ENCODE results near the gene MINK1.
A peak's percentile ranks its signal among the peaks of the same experiment; 100 is the strongest.
"Not testable (repeated sequence)": the region's sequence is repeated elsewhere in the genome, so short reads cannot be mapped to it uniquely, and the experiment has no call there.

The MINK1 gene

GRCh38 chr17:4811471-4811870 lies 21.7 kb upstream of the MINK1 start:
- DNase-seq (ENCODE audit: low spot score): no peak

DNA sequence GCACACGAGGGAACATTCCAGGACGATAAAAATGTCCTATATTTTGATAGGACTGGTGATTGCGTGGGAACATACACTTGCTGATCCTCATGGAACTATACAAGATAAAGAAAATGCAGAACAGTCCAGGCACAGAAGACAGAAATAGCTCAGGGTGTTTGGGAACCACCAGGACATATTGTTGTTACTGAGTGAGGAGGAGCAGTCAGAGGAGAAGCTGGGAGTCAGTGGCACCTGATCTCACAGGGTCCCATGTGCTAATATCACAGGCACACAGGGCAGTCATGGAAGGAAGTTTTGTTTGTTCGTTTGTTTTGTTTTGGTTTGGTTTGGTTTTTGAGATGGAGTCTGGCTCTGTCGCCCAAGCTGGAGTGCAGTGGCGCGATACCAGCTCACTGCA lies 20.4 kb upstream of the MINK1 start:
- DNase-seq (ENCODE audit: low spot score): no peak

- DNase-seq (ENCODE audit: low spot score): no peak
Measured at GRCh38 chr17:4815043-4815675, 18.0 kb upstream of the MINK1 start.

DNA sequence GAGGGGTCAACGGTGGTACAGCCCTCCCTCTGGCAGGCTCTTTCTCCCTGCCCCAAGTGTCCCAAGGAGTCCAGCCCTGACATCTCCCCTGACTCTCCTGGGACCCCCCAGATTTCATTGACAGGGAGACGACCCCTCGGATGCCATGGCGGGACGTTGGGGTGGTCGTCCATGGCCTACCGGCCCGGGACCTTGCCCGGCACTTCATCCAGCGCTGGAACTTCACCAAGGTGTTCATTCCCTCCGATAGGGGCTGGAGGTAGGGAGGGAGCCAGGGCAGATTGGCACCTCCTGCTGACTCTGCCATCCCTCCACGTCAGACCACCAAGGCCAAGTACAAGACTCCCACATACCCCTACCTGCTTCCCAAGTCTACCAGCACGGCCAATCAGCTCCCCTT lies 16.3 kb upstream of the MINK1 start:
- no peak for DNase-seq (ENCODE audit: low spot score)

GRCh38 chr17:4818276-4818675 lies 14.9 kb upstream of the MINK1 start:
- no peak for DNase-seq (ENCODE audit: low spot score)

- no peak for DNase-seq (ENCODE audit: low spot score)
Measured at GRCh38 chr17:4822835-4823234, 10.3 kb upstream of the MINK1 start.

DNA sequence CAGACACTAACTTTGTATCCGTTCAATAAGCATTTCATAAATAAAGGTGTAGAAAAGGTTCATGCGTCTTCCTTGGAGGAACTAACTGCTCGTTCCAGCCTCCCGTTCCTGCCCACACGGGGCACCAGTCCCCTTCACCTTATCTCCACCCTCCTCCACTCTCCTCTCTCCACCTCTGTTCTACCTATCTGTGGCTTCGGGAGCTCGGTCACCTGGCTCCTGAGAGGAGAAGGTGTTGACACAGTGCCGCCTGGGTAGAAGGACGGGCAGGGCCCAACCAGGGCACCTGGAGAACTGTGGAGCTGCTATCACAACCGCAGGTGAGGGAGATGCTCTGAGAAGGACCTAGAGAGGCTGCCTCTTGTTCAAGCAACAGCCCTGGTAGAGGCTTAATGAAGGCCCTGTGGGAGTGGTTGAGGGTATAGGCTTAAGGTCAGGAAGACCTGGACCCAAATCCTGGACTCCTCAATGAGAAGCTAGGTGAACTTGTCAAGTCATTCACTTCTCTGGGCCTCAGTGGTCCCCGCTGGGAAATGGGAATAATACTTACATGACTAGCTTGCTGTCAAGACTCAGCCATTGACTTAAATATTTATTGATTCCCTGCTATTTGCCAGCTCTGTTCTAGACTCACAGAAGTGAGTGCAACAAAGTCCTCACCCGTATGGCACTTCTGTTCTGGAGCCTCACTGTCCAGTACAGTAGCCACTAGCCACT lies 9.6 kb upstream of the MINK1 start:
- no peak for DNase-seq (ENCODE audit: low spot score)

DNA sequence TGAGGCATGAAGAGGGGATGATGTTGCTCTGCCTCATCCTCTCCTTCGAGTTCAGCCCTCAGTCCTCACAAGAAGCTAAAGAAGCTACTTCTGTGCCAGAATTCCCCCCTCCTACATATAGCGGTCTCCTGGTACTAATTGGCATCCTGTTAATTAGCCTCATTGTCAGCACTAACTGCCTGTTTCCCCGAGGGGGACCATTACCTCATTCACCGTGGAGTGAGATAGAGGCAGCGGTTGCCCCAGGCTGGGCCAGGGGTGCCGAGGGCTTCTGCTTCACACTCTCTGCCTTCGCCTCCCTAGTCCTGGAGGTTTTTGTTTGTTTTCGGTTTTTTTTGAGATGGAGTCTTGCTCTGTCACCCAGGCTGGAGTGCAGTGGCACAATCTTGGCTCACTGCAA lies 5.7 kb upstream of the MINK1 start:
- no peak for DNase-seq (ENCODE audit: low spot score)

DNA sequence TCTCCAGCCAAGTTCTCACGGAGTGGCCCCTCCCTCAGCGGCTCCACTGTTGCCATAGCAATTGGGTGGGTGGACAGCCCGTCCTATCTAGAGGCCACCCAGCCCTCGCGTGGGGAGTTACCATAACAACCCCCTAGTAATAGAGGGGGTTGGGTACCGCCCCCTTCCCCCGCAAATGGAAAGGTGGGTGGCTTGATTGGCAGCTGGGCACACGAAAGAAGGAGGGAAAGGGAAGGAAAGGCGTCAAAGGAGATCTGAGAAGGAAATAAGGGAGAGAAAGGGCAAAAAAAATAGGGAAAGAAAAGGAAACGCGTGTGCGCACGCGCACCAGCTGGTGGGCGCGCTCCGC lies 337 bp upstream of the MINK1 start:
- DNase-seq (ENCODE audit: low spot score): not testable (repeated sequence)

DNA sequence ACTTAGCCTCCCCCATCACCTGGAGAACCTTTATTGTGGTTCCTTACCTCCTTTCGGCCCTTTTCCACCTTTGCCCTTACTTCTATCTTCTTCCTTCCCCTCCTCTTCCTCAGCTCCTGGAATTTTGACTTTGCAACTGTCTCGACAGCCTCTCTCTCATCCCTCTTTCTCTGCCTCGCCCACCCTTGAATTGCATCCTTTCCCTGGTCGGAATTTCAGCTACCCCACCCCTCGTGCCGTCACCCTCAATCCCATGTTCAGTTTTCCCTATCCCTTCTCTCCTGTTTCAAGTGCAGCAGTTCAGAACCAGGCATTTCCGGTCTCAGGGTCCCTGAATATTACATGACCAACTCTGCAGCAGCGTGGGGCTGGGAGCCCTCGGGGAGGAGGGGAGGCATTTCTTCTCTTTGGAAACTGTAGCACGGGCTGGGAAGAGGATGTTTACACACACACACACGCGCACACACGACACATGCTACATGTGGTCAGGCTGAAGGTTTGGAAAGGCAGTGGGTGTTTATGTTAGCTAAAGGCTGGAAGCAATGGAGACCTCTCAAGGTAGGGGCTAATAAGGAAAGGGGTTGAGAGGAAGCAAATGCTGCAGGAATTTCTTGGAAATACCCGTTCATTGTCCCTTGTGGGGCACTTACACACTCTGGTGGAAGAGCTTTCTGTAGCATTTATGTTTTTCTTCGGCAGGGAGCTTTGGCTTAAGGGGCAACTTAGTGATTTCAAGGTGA lies 971 bp downstream of the MINK1 start:
- peak; percentile 24 for DNase-seq (ENCODE audit: low spot score)

DNA sequence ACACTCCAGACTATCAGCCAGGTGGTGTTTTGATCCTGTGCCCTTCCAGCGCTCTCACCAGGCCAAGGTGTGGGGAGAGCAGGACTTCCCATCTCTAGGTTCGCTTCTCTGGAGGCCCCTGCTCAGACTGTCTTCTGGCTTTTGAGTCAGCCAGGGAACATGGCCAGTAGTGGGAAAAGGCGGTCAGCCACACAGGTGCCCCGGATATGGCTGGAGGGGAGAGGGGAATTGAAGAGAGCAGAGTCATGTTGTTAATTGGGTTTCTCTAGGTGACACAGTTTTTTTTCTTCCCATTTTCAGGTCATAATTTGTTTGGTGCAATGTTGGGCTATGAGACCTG lies 1.5 kb downstream of the MINK1 start:
- no peak for DNase-seq (ENCODE audit: low spot score)

- no peak for DNase-seq (ENCODE audit: low spot score)
Measured at GRCh38 chr17:4836221-4836620, 3.1 kb downstream of the MINK1 start.

DNA sequence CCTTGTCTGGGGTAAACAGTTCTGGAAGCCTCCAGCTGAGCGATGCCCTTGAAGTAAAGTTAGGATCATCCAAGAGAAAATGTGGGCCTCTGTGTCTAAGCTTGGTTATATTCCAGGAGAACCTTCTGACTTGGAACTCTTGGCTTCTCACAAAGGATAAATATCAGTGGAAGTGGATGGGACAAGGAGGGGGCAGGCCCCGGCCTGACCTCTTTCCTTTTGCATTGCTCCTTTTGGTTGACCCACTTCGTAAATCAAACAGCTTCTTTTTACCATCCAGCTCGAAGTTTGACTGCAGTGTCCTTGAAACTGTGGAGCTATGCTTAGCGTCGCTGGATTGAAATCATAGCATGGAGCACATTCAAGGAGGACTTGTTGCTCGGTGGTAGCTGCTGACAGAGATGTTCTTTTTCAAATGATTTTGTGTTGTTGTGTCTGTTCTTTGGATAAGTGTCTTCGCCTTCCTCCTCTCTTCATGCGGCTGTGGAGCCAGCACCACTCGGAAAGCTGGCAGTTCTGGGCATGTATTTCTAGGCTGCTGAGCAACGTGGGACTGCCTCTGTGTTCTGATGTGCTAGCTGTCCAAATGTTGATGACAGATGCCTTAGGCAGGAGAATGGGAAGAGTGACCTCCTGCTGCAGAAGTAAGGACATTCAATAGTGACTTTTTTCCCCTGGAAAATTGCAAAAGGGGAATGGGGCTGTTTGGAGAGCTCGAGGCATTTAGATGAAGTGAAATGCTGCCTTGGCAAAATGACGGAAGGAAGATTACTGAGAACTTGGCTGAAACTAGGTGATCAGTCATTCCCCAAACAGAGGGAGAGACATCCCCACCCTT lies 4.5 kb downstream of the MINK1 start:
- DNase-seq (ENCODE audit: low spot score): no peak

- DNase-seq (ENCODE audit: low spot score): no peak
Measured at GRCh38 chr17:4838309-4838785, 5.2 kb downstream of the MINK1 start.

DNA sequence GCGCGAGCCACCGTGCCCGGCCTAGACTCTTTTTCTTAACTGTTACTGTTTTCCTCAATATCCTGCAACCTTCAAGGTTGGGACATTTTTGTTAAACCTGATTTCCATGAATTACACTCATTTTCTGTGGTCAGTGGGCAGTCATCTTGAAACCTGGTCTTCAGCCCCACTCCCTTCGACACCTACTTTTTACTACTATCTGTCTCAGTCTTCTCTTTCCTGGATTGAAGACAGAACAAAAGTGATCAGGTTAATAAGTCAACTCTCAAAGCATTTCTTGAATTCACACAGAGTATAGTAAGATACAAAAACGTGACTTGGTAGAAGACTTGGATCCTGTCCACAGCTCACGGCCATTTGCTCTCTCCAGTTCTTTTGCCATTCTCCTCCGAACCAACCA lies 6.1 kb downstream of the MINK1 start:
- DNase-seq (ENCODE audit: low spot score): no peak

DNA sequence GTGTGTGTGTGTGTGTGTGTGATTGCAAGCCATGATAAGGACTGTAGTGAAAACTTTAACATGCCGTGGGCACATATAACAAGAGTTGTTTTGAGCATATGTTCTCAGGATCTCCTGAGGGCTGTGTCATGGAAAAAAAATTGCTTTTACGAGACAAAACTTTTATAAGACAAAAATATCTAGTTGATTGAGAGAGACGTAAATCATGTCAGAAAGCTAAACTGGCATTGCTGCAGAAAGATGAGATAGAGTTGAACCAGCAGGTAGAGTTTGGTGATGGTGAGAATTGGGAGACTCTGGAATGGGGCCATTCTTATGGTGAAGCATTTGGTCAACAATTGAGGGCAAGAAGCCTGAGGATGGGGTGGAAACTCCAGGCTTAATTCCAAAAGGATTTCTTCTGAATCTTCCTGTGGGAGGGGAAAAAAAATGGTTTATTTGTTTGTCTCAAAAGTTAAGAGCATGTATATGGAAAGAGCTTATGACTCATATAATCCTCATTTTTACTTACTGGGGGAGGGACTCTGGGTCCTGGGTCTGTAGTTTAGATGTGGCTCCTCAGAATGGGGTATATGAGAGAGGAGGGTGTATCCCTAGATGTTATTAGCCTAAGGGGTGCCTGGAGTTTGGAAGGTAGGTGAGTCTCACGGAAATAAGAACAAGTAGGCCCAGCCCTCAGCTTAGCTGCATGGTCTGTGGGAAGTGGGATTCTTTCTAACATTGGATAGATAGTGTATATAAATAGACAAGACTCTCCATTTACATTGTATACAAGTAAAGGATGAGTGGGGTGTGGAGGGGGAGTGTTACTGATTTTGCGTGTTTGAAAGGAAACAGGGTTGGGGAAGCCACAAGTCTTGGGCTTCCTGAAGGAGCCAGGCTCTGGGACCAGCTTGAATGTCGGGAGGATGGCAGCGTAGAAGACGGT lies 7.1 kb downstream of the MINK1 start:
- no peak for DNase-seq (ENCODE audit: low spot score)

- no peak for DNase-seq (ENCODE audit: low spot score)
Measured at GRCh38 chr17:4840893-4841242, 7.7 kb downstream of the MINK1 start.

DNA sequence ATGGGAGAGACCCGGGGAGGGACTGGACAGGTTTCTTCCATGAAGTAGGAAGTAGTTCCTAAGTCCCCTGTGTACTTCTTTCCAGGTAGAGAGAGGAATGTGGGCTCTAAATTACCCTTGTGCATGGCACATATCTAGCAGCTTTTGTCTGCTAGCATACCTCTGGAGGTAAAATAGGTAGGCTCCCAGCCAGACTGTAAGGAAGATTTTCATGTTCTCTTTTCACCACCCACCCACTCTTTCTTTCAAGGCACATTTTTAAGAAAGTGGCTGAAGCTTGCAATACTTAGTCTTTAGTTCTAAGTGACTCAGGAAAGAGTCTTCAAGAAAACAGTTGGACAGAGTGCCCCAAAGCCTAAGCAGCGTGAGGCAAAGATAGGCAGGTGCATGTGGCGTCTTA lies 9.2 kb downstream of the MINK1 start:
- no peak for DNase-seq (ENCODE audit: low spot score)

DNA sequence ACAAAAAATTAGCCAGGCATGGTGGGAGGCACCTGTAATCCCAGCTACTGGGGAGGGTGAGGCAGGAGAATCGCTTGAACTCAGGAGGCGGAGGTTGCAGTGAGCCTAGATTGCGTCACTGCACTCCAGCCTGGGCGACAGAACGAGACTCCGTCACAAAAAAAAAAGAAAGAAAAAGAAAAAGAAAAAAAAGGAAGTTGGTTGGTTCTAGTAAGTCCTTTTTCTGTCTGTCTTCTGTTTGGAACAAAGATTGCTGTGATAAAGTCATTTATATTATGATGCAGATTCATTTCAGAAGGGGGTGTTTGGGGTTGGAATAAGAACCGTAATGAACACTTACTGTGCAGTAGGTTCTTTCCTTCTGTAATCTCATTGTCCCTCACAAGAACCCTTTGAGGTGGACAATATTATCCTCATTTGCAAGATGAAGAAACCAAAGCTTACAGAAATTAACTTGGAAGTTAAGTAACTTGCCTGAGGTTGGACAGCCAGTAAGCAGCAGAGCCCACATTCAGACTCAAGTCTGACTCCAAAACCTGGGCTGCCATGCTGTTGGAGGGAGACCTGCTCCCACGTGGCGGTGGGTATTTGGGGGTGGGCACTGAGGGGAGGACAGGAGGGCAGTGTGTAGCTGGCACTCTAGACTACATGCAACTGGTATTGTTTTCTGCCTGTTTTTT lies 10.3 kb downstream of the MINK1 start:
- DNase-seq (ENCODE audit: low spot score): no peak

DNA sequence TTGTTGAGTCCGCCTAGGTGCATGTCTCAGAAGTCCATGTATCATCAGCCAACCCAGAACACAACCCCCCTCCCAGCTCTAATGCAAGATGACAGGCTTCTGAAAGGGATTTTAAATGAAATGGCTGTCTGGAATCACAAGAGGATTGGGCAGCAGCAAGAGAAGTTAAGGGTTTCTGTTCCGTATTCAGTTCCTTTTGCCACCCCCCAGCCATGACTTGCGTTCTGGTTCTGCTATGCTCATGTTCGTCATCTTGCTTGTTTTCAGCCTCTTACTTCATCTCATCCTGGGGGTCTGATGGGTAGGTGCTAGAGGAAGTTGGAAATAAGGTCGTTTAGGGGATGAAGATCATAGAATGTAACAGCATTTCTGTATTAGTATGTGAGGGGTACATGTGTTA lies 12.0 kb downstream of the MINK1 start:
- DNase-seq (ENCODE audit: low spot score): no peak

Data from HuH-7 (cell line).